ENCODE data around the gene PMIS2. TPM values are rescaled to one million over a fixed set of nuclear protein-coding genes. Genes with fewer than 3 reads are reported as not detected.

The PMIS2 gene
- total and polyA plus RNA-seq, 2 experiments from 2014 or later, result not detected

DNA sequence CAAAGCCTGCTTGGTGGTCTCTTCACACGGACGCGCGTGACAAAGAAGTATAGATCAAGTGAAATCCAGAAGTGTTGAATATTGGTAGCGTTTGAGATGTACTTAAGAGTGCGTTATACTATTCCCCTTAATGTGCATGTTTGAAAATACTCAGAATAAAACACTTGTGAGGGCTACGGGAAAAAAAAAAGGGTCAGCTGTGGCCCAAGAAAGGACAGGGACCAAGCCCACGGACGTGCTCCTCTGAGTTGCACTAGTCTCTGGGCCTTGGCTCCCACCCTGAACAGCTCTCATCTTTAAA lies 42.2 kb downstream of the PMIS2 start:
- H3K9me2 ChIP-seq (ENCODE audit: insufficient read depth), result no peaks in the 10 kb centered on the region
- no peaks in the 10 kb centered on the region for H3K9me3 ChIP-seq (ENCODE audit: low read depth)
- TF ChIP-seq EZH2 (IDR thresholded peaks at IDR 0.05; ENCODE audit: insufficient read depth, poor library complexity, severe bottlenecking) (no peak), EZH2phosphoT487 (IDR thresholded peaks at IDR 0.05; ENCODE audit: insufficient read depth, low read depth) (no peak)
- peaks cover 27% of the 10 kb centered on the region for H3K79me2 ChIP-seq (ENCODE audit: insufficient read depth)
- 2 to 8% methylated on average over 9 of the region's 9 CpGs for WGBS, 2 experiments (ENCODE audit: low coverage in 1 of 2, low lambda C conversion rate in 2 of 2, missing lambda C conversion rate in 2 of 2)
- H3K36me3 ChIP-seq (ENCODE audit: low read depth), result peaks cover 12% of the 10 kb centered on the region; the same call in 1 of the 2 replicates
- no peaks in the 10 kb centered on the region for H4K20me1 ChIP-seq (ENCODE audit: insufficient read depth)
- no peaks in the 10 kb centered on the region for H3K27me3 ChIP-seq (replicated peaks; ENCODE audit: insufficient read depth)
- in situ Hi-C loops (cut with MboI), result no loop called here
- H3K4me1 ChIP-seq (ENCODE audit: insufficient read depth), result peaks cover 6% of the 10 kb centered on the region; the same call in 1 of the 2 replicates
- H3K4me2 ChIP-seq (ENCODE audit: unreplicated experiment), result peak overlapping the region; percentile 87
- H3K27ac ChIP-seq, result peak overlapping the region; percentile 92
- H3K9ac ChIP-seq, result peak overlapping the region; percentile 95
- H3F3A ChIP-seq (ENCODE audit: insufficient read depth), result no peaks in the 10 kb centered on the region
- peak overlapping the region; percentile 87 for H3K4me3 ChIP-seq
- peak overlapping the region; percentile 83 for H2AFZ ChIP-seq
- no peak for DNase-seq

DNA sequence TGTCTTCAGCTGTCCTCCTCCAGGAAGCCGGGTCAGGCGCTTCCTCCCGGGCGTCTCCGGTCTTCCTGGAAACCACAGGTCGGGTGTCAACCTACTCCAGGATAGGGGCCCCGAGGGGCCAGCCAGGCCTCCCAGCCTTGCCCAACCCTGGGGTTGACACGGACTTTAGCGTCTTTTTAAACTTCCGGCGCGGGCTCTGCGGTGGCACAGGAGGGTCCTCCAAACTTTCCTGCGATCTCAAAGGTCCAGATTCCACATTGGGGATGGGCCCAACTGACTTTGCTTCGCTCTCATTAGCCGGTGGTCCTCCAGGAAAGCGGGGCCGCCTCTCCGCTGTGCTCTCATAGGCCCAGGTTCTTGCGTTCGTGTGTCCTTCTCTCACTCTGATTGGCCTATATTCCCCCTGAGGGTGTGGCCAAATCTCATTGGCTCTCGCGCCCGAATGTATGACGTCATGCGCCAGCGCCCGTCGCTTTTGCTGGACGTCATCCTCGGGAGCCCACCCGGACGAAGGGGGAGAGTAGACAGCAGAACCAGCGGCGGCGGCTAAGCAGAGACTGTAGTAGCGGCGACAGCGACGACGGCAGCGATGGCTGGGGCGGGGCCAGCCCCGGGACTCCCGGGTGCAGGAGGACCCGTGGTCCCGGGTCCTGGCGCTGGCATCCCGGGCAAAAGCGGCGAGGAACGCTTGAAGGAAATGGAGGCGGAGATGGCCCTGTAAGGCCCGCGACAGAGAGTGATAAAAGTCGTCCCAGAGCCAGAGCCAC lies 42.8 kb downstream of the PMIS2 start, which contains the start of gene RBM42:
Gene RBM42, plus strand, starts transcription at position 472 of the 767 bp plus-strand sequence. Its CDS starts 118 bp downstream, at position 590.
- peak; percentile 99 for DNase-seq
- Histone ChIP-seq H3K27ac (peak within 1 kb of the TSS; percentile 92), H3K4me3 (peak within 1 kb of the TSS; percentile 87), H3K79me2 (ENCODE audit: insufficient read depth) (peaks cover 27% of the 10 kb centered on the region), H3K9me3 (ENCODE audit: low read depth) (no peaks in the 10 kb centered on the region), H3K4me2 (ENCODE audit: unreplicated experiment) (peak within 1 kb of the TSS; percentile 96), H4K20me1 (ENCODE audit: insufficient read depth) (no peaks in the 10 kb centered on the region), H3K4me1 (ENCODE audit: insufficient read depth) (peaks cover 6% of the 10 kb centered on the region; the same call in 1 of the 2 replicates), H3K9me2 (ENCODE audit: insufficient read depth) (no peaks in the 10 kb centered on the region), H3K27me3 (replicated peaks; ENCODE audit: insufficient read depth) (no peaks in the 10 kb centered on the region), H2AFZ (peak within 1 kb of the TSS; percentile 83), H3K9ac (peak within 1 kb of the TSS; percentile 95), H3F3A (ENCODE audit: insufficient read depth) (no peaks in the 10 kb centered on the region), H3K36me3 (ENCODE audit: low read depth) (peaks cover 12% of the 10 kb centered on the region; the same call in 1 of the 2 replicates)
- TF ChIP-seq EZH2phosphoT487 (IDR thresholded peaks at IDR 0.05; ENCODE audit: insufficient read depth, low read depth) (no peak), EZH2 (IDR thresholded peaks at IDR 0.05; ENCODE audit: insufficient read depth, poor library complexity, severe bottlenecking) (no peak)
- in situ Hi-C loops (cut with MboI), result no loop called here
- WGBS, 2 experiments (ENCODE audit: low coverage in 1 of 2, low lambda C conversion rate in 2 of 2, missing lambda C conversion rate in 2 of 2), result 1 to 2% methylated on average over 56 of the region's 56 CpGs

DNA sequence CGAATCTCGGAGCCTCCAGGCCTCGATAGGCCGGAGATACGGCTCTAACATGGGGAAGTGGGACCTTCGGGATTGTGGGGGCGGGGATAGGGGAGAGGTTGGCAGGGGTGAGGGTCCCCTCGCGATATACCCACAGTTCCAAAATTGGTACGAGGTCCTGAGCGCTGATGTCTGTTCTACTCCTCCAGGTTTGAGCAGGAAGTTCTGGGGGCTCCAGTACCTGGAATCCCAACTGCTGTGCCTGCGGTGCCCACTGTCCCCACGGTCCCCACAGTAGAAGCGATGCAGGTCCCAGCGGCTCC lies 43.3 kb downstream of the PMIS2 start:
- Histone ChIP-seq H4K20me1 (ENCODE audit: insufficient read depth) (no peaks in the 10 kb centered on the region), H3K9me3 (ENCODE audit: low read depth) (no peaks in the 10 kb centered on the region), H3K4me3 (peak overlapping the region; percentile 87), H3K4me2 (ENCODE audit: unreplicated experiment) (peak overlapping the region; percentile 96), H3K9me2 (ENCODE audit: insufficient read depth) (no peaks in the 10 kb centered on the region), H3K9ac (peak overlapping the region; percentile 95), H3K79me2 (ENCODE audit: insufficient read depth) (peaks cover 27% of the 10 kb centered on the region), H3K27ac (peak overlapping the region; percentile 92), H2AFZ (peak overlapping the region; percentile 83), H3K4me1 (ENCODE audit: insufficient read depth) (peaks cover 6% of the 10 kb centered on the region; the same call in 1 of the 2 replicates), H3K36me3 (ENCODE audit: low read depth) (peaks cover 16% of the 10 kb centered on the region; the same call in 1 of the 2 replicates), H3K27me3 (replicated peaks; ENCODE audit: insufficient read depth) (no peaks in the 10 kb centered on the region), H3F3A (ENCODE audit: insufficient read depth) (no peaks in the 10 kb centered on the region)
- in situ Hi-C loops (cut with MboI), result no loop called here
- DNase-seq, result no peak
- 1 to 3% methylated on average over 15 of the region's 15 CpGs for WGBS, 2 experiments (ENCODE audit: low coverage in 1 of 2, low lambda C conversion rate in 2 of 2, missing lambda C conversion rate in 2 of 2)
- TF ChIP-seq EZH2phosphoT487 (IDR thresholded peaks at IDR 0.05; ENCODE audit: insufficient read depth, low read depth) (no peak), EZH2 (IDR thresholded peaks at IDR 0.05; ENCODE audit: insufficient read depth, poor library complexity, severe bottlenecking) (no peak)

DNA sequence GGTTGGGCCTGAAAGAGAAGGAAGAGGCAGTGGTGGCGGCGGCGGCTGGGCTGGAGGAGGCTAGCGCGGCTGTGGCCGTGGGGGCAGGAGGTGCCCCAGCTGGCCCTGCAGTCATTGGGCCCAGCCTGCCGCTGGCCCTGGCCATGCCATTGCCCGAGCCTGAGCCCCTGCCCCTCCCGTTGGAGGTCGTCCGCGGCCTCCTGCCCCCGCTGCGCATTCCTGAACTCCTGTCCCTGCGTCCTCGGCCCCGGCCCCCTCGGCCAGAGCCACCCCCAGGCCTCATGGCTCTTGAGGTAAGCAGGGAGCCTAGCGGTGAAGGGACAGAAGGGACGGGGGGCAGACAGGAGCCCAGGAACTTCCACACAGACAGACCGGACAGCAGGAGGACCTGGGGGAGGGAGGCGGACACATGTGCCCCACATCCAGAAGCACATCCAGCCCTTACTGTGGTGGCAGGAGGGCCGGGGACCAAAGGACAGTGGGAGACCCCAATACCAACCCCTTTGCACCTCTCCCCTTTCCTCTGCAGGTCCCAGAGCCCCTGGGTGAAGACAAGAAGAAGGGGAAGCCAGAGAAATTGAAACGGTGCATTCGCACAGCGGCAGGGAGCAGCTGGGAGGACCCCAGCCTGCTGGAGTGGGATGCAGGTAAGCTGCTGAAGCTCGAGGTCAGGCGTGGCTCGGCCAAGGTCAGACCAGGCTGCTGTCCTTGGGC lies 47.9 kb downstream of the PMIS2 start:
- Histone ChIP-seq H3K9me2 (ENCODE audit: insufficient read depth) (no peaks in the 10 kb centered on the region), H3K4me1 (ENCODE audit: insufficient read depth) (peaks cover 6% of the 10 kb centered on the region; the same call in 1 of the 2 replicates), H3K4me2 (ENCODE audit: unreplicated experiment) (no peak overlapping the region), H3K27me3 (replicated peaks; ENCODE audit: insufficient read depth) (no peaks in the 10 kb centered on the region), H3K9ac (no peak overlapping the region), H3K4me3 (no peak overlapping the region), H3K27ac (no peak overlapping the region), H3F3A (ENCODE audit: insufficient read depth) (peaks cover 5% of the 10 kb centered on the region; the same call in 1 of the 2 replicates), H4K20me1 (ENCODE audit: insufficient read depth) (no peaks in the 10 kb centered on the region), H3K36me3 (ENCODE audit: low read depth) (peaks cover 24% of the 10 kb centered on the region; the same call in 1 of the 2 replicates), H2AFZ (no peak overlapping the region), H3K9me3 (ENCODE audit: low read depth) (no peaks in the 10 kb centered on the region), H3K79me2 (ENCODE audit: insufficient read depth) (peaks cover 27% of the 10 kb centered on the region)
- in situ Hi-C loops (cut with MboI), result no loop called here
- WGBS, 2 experiments (ENCODE audit: low coverage in 1 of 2, low lambda C conversion rate in 2 of 2, missing lambda C conversion rate in 2 of 2), result 93 to 94% methylated on average over 21 to 29 of the region's 29 CpGs
- no peak for TF ChIP-seq EZH2phosphoT487 (IDR thresholded peaks at IDR 0.05; ENCODE audit: insufficient read depth, low read depth)
- TF ChIP-seq EZH2 (IDR thresholded peaks at IDR 0.05; ENCODE audit: insufficient read depth, poor library complexity, severe bottlenecking), result no peak
- no peak for DNase-seq
